Breast epithelium (tissue), 4 donors: Measurements from ENCODE around the gene ADCY5. TPM values are rescaled to one million over a fixed set of nuclear protein-coding genes. Genes with fewer than 3 reads are reported as not detected.

Experiments used
- DNase-seq, 2 donors: peaks; one replicate each; pipeline ENCODE4 v3.0.0-alpha.2; 2019; ENCODE audit warnings: low spot score in 2 of 2
- H3K27ac ChIP-seq, 2 donors: fragments of 200-600 bp; sonication (generic) in 1 of 2; one replicate each; pipeline ENCODE4 v1.5.1; 2016 to 2019; ENCODE audit warnings: mild to moderate bottlenecking in 1 of 2
- H3K27me3 ChIP-seq, 2 donors: fragments of 200-600 bp; sonication (generic) in 1 of 2; one replicate each; pipeline versions ENCODE4 v1.5.1 to v1.6.0; 2017 to 2019; ENCODE audit warnings: control low read depth in 1 of 2, mild to moderate bottlenecking in 1 of 2
- H3K36me3 ChIP-seq: fragments of 200-600 bp; one replicate; pipeline ENCODE4 v1.5.1; 2019
- H3K4me1 ChIP-seq, 2 donors: fragments of 200-600 bp; sonication (generic); one replicate each; pipeline ENCODE4 v1.5.1; 2016 to 2019; ENCODE audit warnings: control low read depth in 1 of 2
- H3K4me3 ChIP-seq, 3 donors: fragments of 200-600 bp; sonication (generic); 1 replicate in 2 of 3; 2 replicates in 1 of 3; pipeline ENCODE4 v1.5.1; 2016 to 2019; ENCODE audit warnings: mild to moderate bottlenecking in 3 of 3, moderate library complexity in 2 of 3
- H3K9me3 ChIP-seq, 2 donors: fragments of 200-600 bp; sonication (generic) in 1 of 2; one replicate each; pipeline ENCODE4 v1.5.1; 2016 to 2019; ENCODE audit warnings: control low read depth in 1 of 2
- POLR2A ChIP-seq: fragments of 450-650 bp; IDR thresholded peaks from one replicate; pipeline ENCODE4 v1.6.1; 2016; ENCODE audit warnings: antibody characterized with exemption, mild to moderate bottlenecking, moderate library complexity
- POLR2AphosphoS5 ChIP-seq, 3 donors: sonication (generic); formaldehyde crosslinking; IDR thresholded peaks; one replicate each; pipeline ENCODE4 v1.6.1; 2017; ENCODE audit warnings: antibody characterized with exemption in 3 of 3
- intact Hi-C: fragments of 100-400 bp; cut with DNase I; formaldehyde crosslinking; loops from one replicate; pipeline ENCODE4 v1.15.1; 2023; ENCODE audit warnings: low total_unique reads
- total RNA-seq, 3 donors: library from RNA; depleted of rRNA; stranded (reverse); fragments of >200 nt; gene quantifications; one replicate each; pipeline ENCODE4 v1.1.0, GENCODE V29; 2016
- TF ChIP-seq, protein P1 (sequence below), 3 donors: fragments of 450-650 bp; IDR thresholded peaks; one replicate each; pipeline ENCODE4 v1.5.1; 2016 to 2017; ENCODE audit warnings: antibody characterized with exemption in 3 of 3, mild to moderate bottlenecking in 3 of 3, moderate library complexity in 3 of 3

ADCY5 gene
- total RNA-seq, 3 donors from 2014 or later = 10.1 to 32.5 (median 11.5) TPM

DNA sequence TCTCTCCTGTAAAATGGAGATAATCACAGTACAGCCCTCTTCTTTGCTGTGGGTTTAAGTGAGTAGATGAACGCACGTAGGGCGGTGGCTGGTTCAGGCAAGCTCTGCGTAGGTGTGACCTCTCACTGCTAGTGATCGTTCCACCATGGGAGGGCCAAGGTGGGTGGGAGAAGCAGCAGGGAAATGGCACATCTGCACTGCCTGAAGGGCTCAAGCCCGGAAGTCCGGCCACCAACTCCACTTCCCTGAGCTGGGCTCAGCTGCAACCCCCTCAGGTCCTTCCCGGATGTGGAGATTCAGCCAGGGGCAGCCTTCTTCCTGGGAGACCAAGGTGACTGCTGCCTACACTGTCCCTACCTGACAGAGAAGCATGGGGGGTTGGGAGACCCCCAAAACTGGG lies 102.9 kb downstream of the ADCY5 start:
- intact Hi-C loops = no loop called here
- Histone ChIP-seq H3K9me3 (no peaks in the 10 kb centered on the region), H3K27me3 (no peaks in the 10 kb centered on the region), H3K36me3 (no peaks in the 10 kb centered on the region), H3K4me1 (no peaks in the 10 kb centered on the region), H3K27ac (no peak overlapping the region), H3K4me3 (no peak overlapping the region)
- TF ChIP-seq POLR2A (no peak), POLR2AphosphoS5 (IDR thresholded peaks at IDR 0.05) (no peak)
- TF ChIP-seq, protein P1, sequence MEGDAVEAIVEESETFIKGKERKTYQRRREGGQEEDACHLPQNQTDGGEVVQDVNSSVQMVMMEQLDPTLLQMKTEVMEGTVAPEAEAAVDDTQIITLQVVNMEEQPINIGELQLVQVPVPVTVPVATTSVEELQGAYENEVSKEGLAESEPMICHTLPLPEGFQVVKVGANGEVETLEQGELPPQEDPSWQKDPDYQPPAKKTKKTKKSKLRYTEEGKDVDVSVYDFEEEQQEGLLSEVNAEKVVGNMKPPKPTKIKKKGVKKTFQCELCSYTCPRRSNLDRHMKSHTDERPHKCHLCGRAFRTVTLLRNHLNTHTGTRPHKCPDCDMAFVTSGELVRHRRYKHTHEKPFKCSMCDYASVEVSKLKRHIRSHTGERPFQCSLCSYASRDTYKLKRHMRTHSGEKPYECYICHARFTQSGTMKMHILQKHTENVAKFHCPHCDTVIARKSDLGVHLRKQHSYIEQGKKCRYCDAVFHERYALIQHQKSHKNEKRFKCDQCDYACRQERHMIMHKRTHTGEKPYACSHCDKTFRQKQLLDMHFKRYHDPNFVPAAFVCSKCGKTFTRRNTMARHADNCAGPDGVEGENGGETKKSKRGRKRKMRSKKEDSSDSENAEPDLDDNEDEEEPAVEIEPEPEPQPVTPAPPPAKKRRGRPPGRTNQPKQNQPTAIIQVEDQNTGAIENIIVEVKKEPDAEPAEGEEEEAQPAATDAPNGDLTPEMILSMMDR (IDR thresholded peaks at IDR 0.05) = no peak
- DNase-seq = peak in 1 of 2 donors; percentile 24

DNA sequence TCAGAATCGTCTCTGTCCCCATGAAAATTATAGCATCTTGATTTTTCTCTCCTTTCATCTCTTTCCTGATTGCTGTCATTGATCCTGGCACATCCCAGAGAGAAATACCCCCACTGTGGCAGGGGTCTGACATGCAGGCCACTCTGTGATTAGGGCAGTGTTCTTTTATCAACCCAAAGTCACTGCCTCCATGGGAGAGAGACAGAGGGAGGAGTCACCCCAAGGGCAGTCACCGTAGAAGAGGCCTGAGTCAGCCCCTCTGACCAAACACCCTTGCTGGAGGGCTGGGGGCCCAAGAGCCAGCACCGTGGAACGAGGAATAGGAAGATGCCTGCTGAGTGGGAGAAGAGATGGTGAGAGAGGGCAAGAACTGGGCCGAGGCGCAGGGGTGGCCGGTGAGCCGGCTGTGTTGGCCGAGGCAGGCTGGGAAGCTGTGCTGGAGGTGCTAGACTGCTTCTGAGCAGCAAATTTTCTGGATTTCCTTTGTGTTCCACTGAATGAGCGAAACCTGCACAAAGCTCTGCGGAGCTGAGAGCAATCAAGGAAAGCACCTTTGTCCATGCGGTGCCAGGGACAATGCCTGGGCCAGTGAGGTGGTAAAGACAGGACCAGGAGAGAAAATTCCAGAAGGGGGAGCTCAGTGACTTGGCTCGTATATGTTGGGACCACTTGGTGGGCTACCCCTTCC lies 103.8 kb downstream of the ADCY5 start:
- intact Hi-C loops = no loop called here
- DNase-seq = peak in 1 of 2 donors; percentile 19
- TF ChIP-seq, protein P1 (IDR thresholded peaks at IDR 0.05) = no peak
- TF ChIP-seq POLR2A (no peak), POLR2AphosphoS5 (IDR thresholded peaks at IDR 0.05) (no peak)
- H3K36me3 ChIP-seq = no peaks in the 10 kb centered on the region
- no peak overlapping the region for H3K4me3 ChIP-seq
- H3K9me3 ChIP-seq = no peaks in the 10 kb centered on the region
- H3K27me3 ChIP-seq = no peaks in the 10 kb centered on the region
- H3K4me1 ChIP-seq = no peaks in the 10 kb centered on the region
- H3K27ac ChIP-seq = no peak overlapping the region

DNA sequence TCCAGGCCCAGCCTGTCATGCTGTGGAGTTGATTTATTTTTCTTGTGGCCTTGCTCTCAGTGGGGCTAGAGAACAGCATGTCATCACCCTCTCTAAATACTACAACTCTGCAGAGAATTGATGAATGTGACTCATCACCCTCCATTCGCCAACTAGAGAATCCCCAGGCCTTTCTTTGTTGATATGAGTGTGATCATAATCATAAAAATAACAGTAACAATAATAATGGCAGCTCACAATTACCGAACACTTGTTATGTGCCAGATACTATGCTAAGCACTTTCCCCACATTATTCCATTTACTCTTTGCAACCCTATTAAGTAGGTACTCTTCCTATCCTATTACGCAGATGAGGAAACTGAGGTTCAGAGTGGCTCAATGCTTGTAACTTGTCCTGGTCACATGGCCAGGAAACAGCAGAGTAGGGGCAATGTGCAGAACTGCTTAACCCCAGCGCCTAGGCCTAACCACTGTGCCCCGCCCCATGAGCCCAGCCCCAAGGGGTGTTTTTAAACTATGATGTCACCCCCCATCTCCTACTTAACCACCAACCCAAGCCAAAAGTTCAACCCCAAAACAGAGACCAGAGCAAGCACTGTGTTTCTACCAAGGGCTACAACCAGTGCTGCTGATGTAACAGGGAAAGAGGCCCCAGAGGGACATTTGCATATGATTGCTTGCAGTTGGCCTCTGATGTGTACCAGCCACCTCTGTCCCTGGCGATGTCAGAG lies 104.5 kb downstream of the ADCY5 start:
- Histone ChIP-seq H3K9me3 (no peaks in the 10 kb centered on the region), H3K27me3 (no peaks in the 10 kb centered on the region), H3K4me3 (no peak overlapping the region), H3K27ac (no peak overlapping the region), H3K36me3 (no peaks in the 10 kb centered on the region), H3K4me1 (no peaks in the 10 kb centered on the region)
- no peak for DNase-seq
- intact Hi-C loops = no loop called here
- TF ChIP-seq POLR2AphosphoS5 (IDR thresholded peaks at IDR 0.05) (no peak), POLR2A (no peak)
- TF ChIP-seq, protein P1 (IDR thresholded peaks at IDR 0.05) = no peak

DNA sequence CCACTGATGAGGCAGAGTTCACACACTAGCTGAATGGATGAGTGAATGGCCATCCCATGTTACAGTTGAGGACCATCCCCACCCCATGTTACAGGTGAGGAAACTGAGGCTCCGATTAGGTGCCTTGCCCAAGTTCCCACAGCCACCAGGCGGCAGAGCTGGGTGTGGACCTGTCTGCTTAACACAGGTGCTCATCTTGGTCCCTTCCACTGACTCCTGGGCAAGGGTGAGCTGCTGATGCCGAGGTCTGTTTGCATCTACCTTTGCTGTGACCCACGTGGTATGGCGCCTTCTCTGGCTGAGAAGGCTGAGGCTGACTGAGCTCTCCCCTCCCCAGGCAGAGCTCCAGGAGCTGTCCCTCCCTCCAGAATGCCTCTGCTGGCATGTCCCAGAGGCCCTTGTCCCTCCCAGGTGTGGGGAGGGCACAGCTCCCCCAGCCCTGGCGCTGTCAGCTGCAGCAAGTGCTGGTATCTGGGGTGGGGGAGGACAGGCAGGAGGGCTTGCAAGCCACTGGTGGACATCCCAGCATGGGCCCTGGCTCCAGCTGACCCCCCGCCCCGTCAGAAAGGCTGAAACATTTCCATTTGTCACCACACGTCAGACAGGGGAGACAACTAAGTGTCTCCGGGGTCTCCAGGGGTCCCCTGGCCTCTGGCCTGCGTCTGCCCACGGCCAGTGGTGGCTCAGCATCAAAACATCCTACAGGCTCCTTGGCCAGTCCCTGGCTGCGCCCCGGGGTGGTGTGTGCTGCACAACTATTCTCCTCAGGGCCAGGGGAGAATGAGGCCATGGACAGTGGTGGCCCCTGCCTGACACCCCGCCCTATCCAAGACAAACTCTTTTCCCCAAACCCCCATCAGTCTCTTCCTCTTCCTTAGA lies 105.4 kb downstream of the ADCY5 start:
- TF ChIP-seq POLR2A = no peak
- TF ChIP-seq POLR2AphosphoS5 (IDR thresholded peaks at IDR 0.05) = no peak
- TF ChIP-seq, protein P1 (IDR thresholded peaks at IDR 0.05) = no peak
- Histone ChIP-seq H3K36me3 (no peaks in the 10 kb centered on the region), H3K4me1 (no peaks in the 10 kb centered on the region), H3K27me3 (no peaks in the 10 kb centered on the region), H3K4me3 (no peak overlapping the region), H3K27ac (no peak overlapping the region), H3K9me3 (no peaks in the 10 kb centered on the region)
- intact Hi-C loops = no loop called here
- DNase-seq = peak in 1 of 2 donors; percentile 40
